ENCODE results near the gene CRKL.

CRKL gene

DNA sequence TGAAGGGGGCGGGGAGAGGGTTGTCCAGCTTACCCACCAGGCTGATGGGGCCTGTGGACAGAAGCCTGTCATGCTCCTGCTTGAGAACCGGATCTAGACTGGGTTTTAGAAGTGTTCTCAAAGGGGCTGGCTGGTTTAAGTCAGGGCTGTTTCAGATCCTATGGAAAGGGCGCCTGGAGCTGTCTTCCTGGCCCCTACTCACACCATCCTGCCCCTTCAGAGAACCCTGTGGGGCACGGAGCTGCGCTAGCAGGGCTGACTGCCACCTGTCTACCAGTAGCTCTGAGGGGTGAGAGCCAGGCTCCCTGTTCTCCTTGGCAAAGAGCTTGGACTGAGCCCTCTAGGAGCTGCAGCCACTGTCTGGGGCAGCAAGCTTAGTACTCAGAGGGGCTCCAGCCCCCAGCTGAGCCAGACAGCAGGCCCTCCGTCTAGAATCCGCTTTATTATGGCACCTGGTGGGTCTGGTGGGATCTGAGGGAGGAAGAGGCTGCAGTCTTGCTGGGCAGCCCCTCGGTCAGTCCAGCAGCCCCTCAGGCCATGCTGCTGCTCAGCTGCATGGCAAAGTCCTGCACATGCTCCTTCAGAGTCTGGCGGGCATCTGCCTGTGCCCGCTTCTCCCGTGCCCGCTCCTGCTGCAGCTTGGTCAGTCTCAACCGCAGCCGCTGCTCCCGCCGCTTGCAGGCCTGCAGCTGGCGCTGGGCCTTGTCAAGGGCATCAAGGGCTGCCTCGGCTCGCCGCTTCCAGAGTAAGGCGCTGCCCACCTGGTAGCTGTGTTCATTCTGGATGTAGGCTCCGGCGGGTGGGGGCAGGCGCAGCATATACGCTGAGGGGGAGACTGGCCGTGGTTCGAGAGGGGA, 82.4 kb downstream of the CRKL start:
- no peak for DNase-seq

DNA sequence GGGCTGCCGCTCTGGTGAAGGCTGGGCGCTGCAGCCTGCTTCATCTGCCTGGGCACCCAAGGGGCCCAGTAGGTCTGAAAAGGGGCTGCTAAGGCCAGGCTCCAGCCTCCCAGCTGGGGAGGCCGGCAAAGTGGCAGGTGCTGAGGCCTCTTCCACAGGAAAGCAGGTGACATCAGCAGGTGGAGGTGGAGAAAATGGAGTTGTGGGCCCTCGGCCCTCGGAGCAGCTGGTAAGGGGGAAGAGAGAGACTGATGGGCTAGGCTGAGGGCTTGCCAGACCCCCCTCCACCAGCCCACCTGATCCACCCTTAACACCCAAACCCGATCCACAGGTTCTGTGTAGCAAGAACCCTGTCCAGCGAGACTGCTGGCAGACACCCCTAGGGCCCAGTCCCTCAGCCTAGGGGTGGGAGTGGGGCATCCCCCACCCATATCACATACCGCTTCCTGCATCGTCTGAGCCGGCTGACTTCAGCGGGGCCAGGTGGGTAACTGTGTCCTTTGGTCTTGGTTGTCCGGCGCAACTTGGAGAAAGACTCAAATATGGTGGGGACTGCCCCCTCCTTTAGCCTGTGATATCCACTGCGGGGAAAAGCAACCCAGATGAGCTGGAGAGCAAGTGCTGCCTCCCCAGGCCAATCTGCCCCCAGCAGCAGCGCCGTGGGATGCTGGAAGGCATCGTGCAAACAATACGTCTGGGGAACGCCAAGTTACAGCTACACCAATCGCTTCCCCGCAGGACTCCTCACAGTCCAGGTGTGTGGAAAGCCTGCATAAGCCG, 83.2 kb downstream of the CRKL start:
- no peak for DNase-seq

DNA sequence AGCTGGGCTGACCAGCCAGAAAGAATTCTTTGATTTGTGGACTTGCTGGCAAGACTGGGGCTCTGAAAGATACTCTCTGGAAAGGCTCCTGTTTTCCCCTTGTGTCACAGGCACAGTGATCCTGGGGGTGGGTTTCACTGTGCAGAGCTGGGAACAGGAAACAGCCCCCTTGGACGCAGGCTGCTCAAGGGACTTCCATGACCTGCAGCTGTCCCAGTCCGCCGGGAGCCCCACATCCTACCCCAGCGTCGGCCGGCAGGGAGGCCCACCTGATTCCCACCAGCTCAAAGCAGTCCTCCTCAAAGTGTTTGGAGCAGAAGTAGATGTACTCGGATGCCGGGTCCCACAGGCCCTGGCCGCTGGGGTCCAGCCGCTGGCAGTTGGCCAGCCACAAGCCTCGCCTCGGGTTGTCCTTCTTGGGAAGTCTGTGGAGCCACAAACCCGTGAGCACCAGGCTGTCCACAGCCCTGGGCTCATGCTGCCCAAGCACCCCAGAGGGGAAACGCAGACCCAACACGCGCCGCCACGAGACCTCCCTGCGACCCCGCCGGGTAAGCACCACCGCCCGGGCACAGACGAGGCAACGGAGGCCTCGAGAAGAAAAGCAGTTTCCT, 83.9 kb downstream of the CRKL start:
- no peak for DNase-seq

DNA sequence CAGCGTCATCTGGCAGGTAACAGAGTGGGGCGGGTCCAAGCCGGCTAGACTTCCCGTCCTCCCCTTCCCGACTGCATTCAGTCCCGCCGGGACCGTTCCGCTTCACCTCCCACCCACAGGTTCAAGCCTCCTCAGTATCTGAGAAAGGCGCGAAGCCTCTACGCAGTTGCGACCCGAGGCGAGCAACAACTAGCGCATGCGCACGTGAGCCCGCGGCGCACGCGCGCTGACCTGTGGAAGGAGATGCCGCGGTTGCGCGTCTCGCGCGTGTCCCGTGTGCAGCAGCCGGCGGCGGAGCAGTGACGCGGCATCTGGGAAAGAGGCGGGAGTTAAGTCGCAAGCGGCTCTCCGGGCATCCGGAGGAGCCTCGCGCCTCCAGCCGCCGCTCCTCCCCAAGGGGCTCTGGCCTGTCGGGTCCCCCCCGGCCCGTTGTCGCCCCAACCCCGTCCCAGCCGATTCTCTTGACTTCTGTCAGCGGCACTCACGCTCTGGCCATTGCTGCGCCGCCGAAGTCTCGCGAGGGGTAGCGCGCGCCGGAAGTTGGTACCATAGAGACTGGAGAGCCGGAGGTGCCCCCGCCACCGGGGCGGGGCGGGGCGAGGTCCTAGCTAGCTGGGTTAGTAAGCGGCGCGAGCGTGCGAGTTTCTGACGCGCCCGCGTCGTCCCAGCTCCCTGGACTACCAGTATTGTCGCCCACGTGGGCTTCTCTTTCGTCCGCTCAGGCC, 84.6 kb downstream of the CRKL start, which contains the start of gene THAP7:
Gene THAP7, minus strand, starts transcription at position 518 of the 725 bp plus-strand sequence. Its CDS starts 207 bp downstream, at position 311.
- peak; percentile 97 for DNase-seq

Data from CD4-positive, alpha-beta T cell treated with Interleukin-12 subunit alpha and Interleukin-12 subunit beta, for 1 hour (primary cell).